Measurements from ENCODE around the gene CRACDL.

GRCh38 chr2:98857001-98857400, 79.0 kb downstream of the CRACDL start:
- TF ChIP-seq POLR2A (IDR thresholded peaks at IDR 0.05; ENCODE audit: low read depth, low read length) (no peak), TAF1 (IDR thresholded peaks at IDR 0.05; ENCODE audit: borderline replicate concordance, low read depth, low read length) (no peak), POLR2AphosphoS5 (IDR thresholded peaks at IDR 0.05; ENCODE audit: low read depth, low read length) (no peak)

Measured in GM12892 (cell line).